Glutamatergic neuron (in vitro differentiated cells): ENCODE measurements around the gene CDH26. TPM values are rescaled to one million over a fixed set of nuclear protein-coding genes. Genes with fewer than 3 reads are reported as not detected.

ENCODE experiments used
- DNase-seq: peaks from one replicate; pipeline ENCODE4 v3.0.0; 2022
- H3K27ac Mint-ChIP-seq: one replicate; pipeline ENCODE4 v1.8.0; 2020; ENCODE audit warnings: mild to moderate bottlenecking, mixed read lengths, inconsistent platforms; ENCODE audit not compliant: unreplicated experiment
- H3K27me3 Mint-ChIP-seq: one replicate; pipeline ENCODE4 v1.8.0; 2020; ENCODE audit warnings: mild to moderate bottlenecking, moderate library complexity, mixed read lengths, inconsistent platforms; ENCODE audit not compliant: unreplicated experiment
- H3K36me3 Mint-ChIP-seq: one replicate; pipeline ENCODE4 v1.8.0; 2020; ENCODE audit warnings: mild to moderate bottlenecking, mixed read lengths, inconsistent platforms; ENCODE audit not compliant: unreplicated experiment
- H3K4me1 Mint-ChIP-seq: one replicate; pipeline ENCODE4 v1.8.0; 2020; ENCODE audit warnings: mild to moderate bottlenecking, low read depth, mixed read lengths, inconsistent platforms; ENCODE audit not compliant: unreplicated experiment
- H3K4me3 Mint-ChIP-seq: one replicate; pipeline ENCODE4 v1.8.0; 2020; ENCODE audit warnings: mild to moderate bottlenecking, mixed read lengths, inconsistent platforms; ENCODE audit not compliant: unreplicated experiment
- H3K9me3 Mint-ChIP-seq: one replicate; pipeline ENCODE4 v1.8.0; 2020; ENCODE audit warnings: mild to moderate bottlenecking, moderate library complexity, mixed read lengths, inconsistent platforms; ENCODE audit not compliant: unreplicated experiment
- CTCF ChIP-seq: fragments of 200-600 bp; sonication (generic); IDR thresholded peaks from one replicate; pipeline ENCODE4 v1.5.0; 2021; ENCODE audit not compliant: partially characterized antibody, unreplicated experiment
- long read RNA-seq: library from polyadenylated mRNA; unstranded; transcript quantifications from one replicate; pipeline ENCODE4 v2.0.0, GENCODE V29; 2020; ENCODE audit not compliant: unreplicated experiment
- total RNA-seq: library from RNA; stranded (reverse); fragmentation: NEBNext Ultra II Directional; extraction: Animal tissue kit (Norgen Biotek cat#: 25700); gene quantifications from one replicate; pipeline ENCODE4 v1.2.1, GENCODE V29; 2021; ENCODE audit not compliant: unreplicated experiment

CDH26 gene
- 0.76 TPM for total RNA-seq
- long read RNA-seq = 0 reads

GRCh38 chr20:59958123-59958522 is at the start of gene CDH26:
CDH26 (plus strand) TSS chr20:59958423; CDS start chr20:59958727, 304 bp downstream.
- no peaks in the 10 kb centered on the region for H3K9me3 Mint-ChIP-seq
- no peaks in the 10 kb centered on the region for H3K27me3 Mint-ChIP-seq
- no peaks in the 10 kb centered on the region for H3K4me1 Mint-ChIP-seq
- no peak for DNase-seq
- H3K4me3 Mint-ChIP-seq = no peak within 1 kb of the TSS
- no peak for TF ChIP-seq CTCF
- no peaks in the 10 kb centered on the region for H3K36me3 Mint-ChIP-seq
- no peak within 1 kb of the TSS for H3K27ac Mint-ChIP-seq

GRCh38 chr20:59908855-59909254 is 49.4 kb upstream of the CDH26 start:
- H3K36me3 Mint-ChIP-seq = no peaks in the 10 kb centered on the region
- no peak for DNase-seq
- H3K27me3 Mint-ChIP-seq = no peaks in the 10 kb centered on the region
- no peak for TF ChIP-seq CTCF
- H3K9me3 Mint-ChIP-seq = no peaks in the 10 kb centered on the region
- no peak overlapping the region for H3K27ac Mint-ChIP-seq
- H3K4me1 Mint-ChIP-seq = no peaks in the 10 kb centered on the region
- H3K4me3 Mint-ChIP-seq = no peak overlapping the region

- no peak for TF ChIP-seq CTCF
- H3K9me3 Mint-ChIP-seq = no peaks in the 10 kb centered on the region
- H3K27ac Mint-ChIP-seq = no peak overlapping the region
- no peak overlapping the region for H3K4me3 Mint-ChIP-seq
- H3K36me3 Mint-ChIP-seq = no peaks in the 10 kb centered on the region
- no peak for DNase-seq
- no peaks in the 10 kb centered on the region for H3K4me1 Mint-ChIP-seq
- no peaks in the 10 kb centered on the region for H3K27me3 Mint-ChIP-seq
Observed at GRCh38 chr20:59911041-59911440, 47.2 kb upstream of the CDH26 start.

- Mint-ChIP-seq H3K27me3 (no peaks in the 10 kb centered on the region), H3K36me3 (no peaks in the 10 kb centered on the region), H3K27ac (no peak overlapping the region), H3K9me3 (no peaks in the 10 kb centered on the region), H3K4me1 (no peaks in the 10 kb centered on the region), H3K4me3 (no peak overlapping the region)
- no peak for DNase-seq
- no peak for TF ChIP-seq CTCF
Observed at GRCh38 chr20:59912609-59913008, 45.6 kb upstream of the CDH26 start.

- Mint-ChIP-seq H3K27me3 (no peaks in the 10 kb centered on the region), H3K4me3 (no peak overlapping the region), H3K27ac (no peak overlapping the region), H3K9me3 (no peaks in the 10 kb centered on the region), H3K4me1 (no peaks in the 10 kb centered on the region), H3K36me3 (no peaks in the 10 kb centered on the region)
- DNase-seq = no peak
- no peak for TF ChIP-seq CTCF
Observed at GRCh38 chr20:59920944-59921343, 37.3 kb upstream of the CDH26 start.
